GM23338 (cell line): Measurements from ENCODE around the gene SEMA4D. TPM values are rescaled to one million over a fixed set of nuclear protein-coding genes. Genes with fewer than 3 reads are reported as not detected.

Source experiments
- ATAC-seq: fragments of 200-7000 bp; cut with Tn5 transposase; 3 replicates; pipeline ENCODE4 v1.9.1; 2020
- DNase-seq: peaks from one replicate; pipeline ENCODE4 v3.0.0-alpha.2; 2015; ENCODE audit warnings: low spot score
- H2AFZ ChIP-seq: fragments of 200-600 bp; sonication (generic); 2 replicates; pipeline ENCODE4 v1.8.0; 2016; ENCODE audit warnings: antibody characterized with exemption, mild to moderate bottlenecking, moderate library complexity
- H3F3A ChIP-seq: fragments of 200-600 bp; sonication (generic); replicated peaks from 2 replicates; pipeline ENCODE4 v1.8.0; 2017; ENCODE audit warnings: antibody characterized with exemption, mixed run types, low read depth
- H3K27ac ChIP-seq: fragments of 200-600 bp; sonication (generic); 2 replicates; pipeline ENCODE4 v1.6.1; 2016; ENCODE audit warnings: low read depth
- H3K27me3 ChIP-seq: fragments of 200-600 bp; sonication (generic); 2 replicates; pipeline ENCODE4 v1.8.0; 2016; ENCODE audit warnings: mild to moderate bottlenecking, mixed run types, moderate library complexity; ENCODE audit not compliant: insufficient read depth
- H3K36me3 ChIP-seq: fragments of 200-600 bp; sonication (generic); 2 replicates; pipeline ENCODE4 v1.8.0; 2016; ENCODE audit warnings: mild to moderate bottlenecking; ENCODE audit not compliant: insufficient read depth
- H3K4me1 ChIP-seq: fragments of 200-600 bp; sonication (generic); 2 replicates; pipeline ENCODE4 v1.8.0; 2016; ENCODE audit warnings: mild to moderate bottlenecking, moderate library complexity; ENCODE audit not compliant: insufficient read depth
- H3K4me2 ChIP-seq: fragments of 200-600 bp; sonication (generic); 2 replicates; pipeline ENCODE4 v1.7.1; 2017; ENCODE audit warnings: mixed run types
- H3K4me3 ChIP-seq: fragments of 200-600 bp; sonication (generic); 2 replicates; pipeline ENCODE4 v1.6.1; 2016; ENCODE audit warnings: mixed run types
- H3K79me2 ChIP-seq: fragments of 200-600 bp; sonication (generic); replicated peaks from 2 replicates; pipeline ENCODE4 v1.8.0; 2017; ENCODE audit warnings: mild to moderate bottlenecking; ENCODE audit not compliant: insufficient read depth
- H3K9me2 ChIP-seq: fragments of 200-600 bp; sonication (generic); 2 replicates; pipeline ENCODE4 v1.8.0; 2017; ENCODE audit not compliant: insufficient read depth
- H4K20me1 ChIP-seq: fragments of 200-600 bp; sonication (generic); replicated peaks from 2 replicates; pipeline ENCODE4 v1.8.0; 2017; ENCODE audit warnings: mild to moderate bottlenecking; ENCODE audit not compliant: insufficient read depth
- H3K27ac Mint-ChIP-seq: 2 replicates; pipeline ENCODE4 v1.8.0; 2020; ENCODE audit warnings: inconsistent platforms, mild to moderate bottlenecking, moderate library complexity, mixed read lengths
- H3K27me3 Mint-ChIP-seq: 3 replicates; pipeline ENCODE4 v1.8.0; 2022; ENCODE audit warnings: low read depth, mild to moderate bottlenecking, moderate library complexity, mixed read lengths, inconsistent platforms; ENCODE audit not compliant: insufficient read depth, poor library complexity
- H3K36me3 Mint-ChIP-seq: 3 replicates; pipeline ENCODE4 v1.8.0; 2021; ENCODE audit warnings: low read depth, mild to moderate bottlenecking, inconsistent platforms, moderate library complexity, mixed read lengths
- H3K4me1 Mint-ChIP-seq: 3 replicates; pipeline ENCODE4 v1.8.0; 2020; ENCODE audit warnings: mild to moderate bottlenecking, inconsistent platforms, mixed read lengths
- H3K4me3 Mint-ChIP-seq: 3 replicates; pipeline ENCODE4 v1.8.0; 2021; ENCODE audit warnings: moderate library complexity, mild to moderate bottlenecking, inconsistent platforms, mixed read lengths
- H3K9me3 Mint-ChIP-seq: 3 replicates; pipeline ENCODE4 v1.8.0; 2020; ENCODE audit warnings: moderate library complexity, mild to moderate bottlenecking, inconsistent platforms, mixed read lengths
- CREB1 ChIP-seq: fragments of 250-450 bp; sonication (Bioruptor Pico); IDR thresholded peaks from 2 replicates; pipeline ENCODE4 v1.5.0; 2020; ENCODE audit warnings: low read depth, mild to moderate bottlenecking, moderate library complexity
- CTCF ChIP-seq, 2 experiments: fragments of 200-600 bp in 1 of 2; sonication (generic) in 1 of 2; conservative IDR thresholded peaks; 2 replicates each; pipeline versions ENCODE4 v1.5.1 to v1.6.1; 2016 to 2017; ENCODE audit warnings: antibody characterized with exemption in 2 of 2, low read depth in 2 of 2, mild to moderate bottlenecking in 2 of 2, moderate library complexity in 1 of 2
- ETS1 ChIP-seq: IDR thresholded peaks from 2 replicates; pipeline ENCODE4 v1.6.1; 2016; ENCODE audit warnings: antibody characterized with exemption
- EZH2 ChIP-seq: fragments of 200-600 bp; sonication (generic); IDR thresholded peaks from one replicate; pipeline ENCODE4 v1.8.0; 2017; ENCODE audit warnings: antibody characterized with exemption, mild to moderate bottlenecking, low read depth; ENCODE audit not compliant: unreplicated experiment
- EZH2phosphoT487 ChIP-seq: fragments of 200-600 bp; sonication (generic); IDR thresholded peaks from one replicate; pipeline ENCODE4 v1.8.1; 2018; ENCODE audit warnings: antibody characterized with exemption; ENCODE audit not compliant: unreplicated experiment
- JUNB ChIP-seq: IDR thresholded peaks from one replicate; pipeline ENCODE4 v1.6.1; 2016; ENCODE audit warnings: antibody characterized with exemption; ENCODE audit not compliant: unreplicated experiment
- NANOG ChIP-seq: IDR thresholded peaks from 2 replicates; pipeline ENCODE4 v1.6.1; 2016; ENCODE audit warnings: antibody characterized with exemption, borderline replicate concordance
- POLR2AphosphoS5 ChIP-seq: IDR thresholded peaks from 2 replicates; pipeline ENCODE4 v1.6.1; 2016; ENCODE audit warnings: antibody characterized with exemption, low read depth
- REST ChIP-seq: IDR thresholded peaks from one replicate; pipeline ENCODE4 v1.6.1; 2018; ENCODE audit warnings: antibody characterized with exemption; ENCODE audit not compliant: unreplicated experiment
- ZNF114 ChIP-seq: fragments of 250-450 bp; sonication (Bioruptor Pico); IDR thresholded peaks from 2 replicates; pipeline ENCODE4 v1.5.0; 2020; ENCODE audit warnings: mild to moderate bottlenecking, moderate library complexity
- ZNF331 ChIP-seq: fragments of 250-450 bp; sonication (Bioruptor Pico); IDR thresholded peaks from 2 replicates; pipeline ENCODE4 v1.5.0; 2020; ENCODE audit warnings: low read depth, mild to moderate bottlenecking, moderate library complexity
- ZNF462 ChIP-seq: fragments of 250-450 bp; sonication (Bioruptor Pico); IDR thresholded peaks from 2 replicates; pipeline ENCODE4 v1.5.0; 2020; ENCODE audit warnings: mild to moderate bottlenecking, moderate library complexity
- polyA plus RNA-seq: library from polyadenylated mRNA; unstranded; fragments of >200 nt; fragmentation: Nextera tagmentation; extraction: Ambion mirVana; gene quantifications from 2 replicates; pipeline ENCODE4 v1.2.1, GENCODE V29; 2016
- total RNA-seq: library from RNA; depleted of rRNA; stranded (reverse); fragments of >200 nt; shearing (Covaris generic); gene quantifications from 2 replicates; pipeline ENCODE4 v1.2.3, GENCODE V29; 2014

Gene SEMA4D
- total and polyA plus RNA-seq, 2 experiments from 2014 or later, result 19.3 to 63.0 TPM

- no peak overlapping the region for H3K4me3 ChIP-seq
- TF ChIP-seq POLR2AphosphoS5, result no peak
- TF ChIP-seq CREB1 (CRISPR knock-in tag), result no peak
- no peak for TF ChIP-seq NANOG
- no peak for TF ChIP-seq ZNF114 (CRISPR knock-in tag)
- TF ChIP-seq JUNB, result no peak
- no peak for TF ChIP-seq EZH2
- TF ChIP-seq ETS1, result no peak
- no peak for TF ChIP-seq EZH2phosphoT487
- TF ChIP-seq CTCF (conservative IDR thresholded peaks at IDR 0.05; ENCODE audit: low read depth in 2 of 2), result no peak
- no peak for TF ChIP-seq ZNF331 (CRISPR knock-in tag)
- TF ChIP-seq REST, result no peak
- TF ChIP-seq ZNF462 (CRISPR knock-in tag), result no peak
- Mint-ChIP-seq H3K4me1 (peaks cover 83% of the 10 kb centered on the region), H3K36me3 (peaks cover 4% of the 10 kb centered on the region; the same call in 2 of the 3 replicates), H3K4me3 (no peak overlapping the region), H3K27me3 (peaks cover 14% of the 10 kb centered on the region), H3K9me3 (no peaks in the 10 kb centered on the region), H3K27ac (peak overlapping the region; percentile 89)
- no peak for DNase-seq
- H4K20me1 ChIP-seq, result no peaks in the 10 kb centered on the region
- 0 out of 2 replicates have a peak overlapping the region, but pooled peaks have one; percentile 97 for H3K27ac ChIP-seq
- no peak for ATAC-seq
- no peak overlapping the region for H2AFZ ChIP-seq
- H3K27me3 ChIP-seq, result no peaks in the 10 kb centered on the region
- H3K4me2 ChIP-seq, result no peak overlapping the region
- no peaks in the 10 kb centered on the region for H3K9me2 ChIP-seq
- peaks cover 56% of the 10 kb centered on the region for H3K79me2 ChIP-seq
- H3K4me1 ChIP-seq, result peaks cover 45% of the 10 kb centered on the region
- no peaks in the 10 kb centered on the region for H3K36me3 ChIP-seq
- peaks cover 18% of the 10 kb centered on the region for H3F3A ChIP-seq
Observed at GRCh38 chr9:89438194-89438593, 59.7 kb downstream of the SEMA4D start.
